ENCODE measurements around the gene DGAT2.

DGAT2 gene

DNA sequence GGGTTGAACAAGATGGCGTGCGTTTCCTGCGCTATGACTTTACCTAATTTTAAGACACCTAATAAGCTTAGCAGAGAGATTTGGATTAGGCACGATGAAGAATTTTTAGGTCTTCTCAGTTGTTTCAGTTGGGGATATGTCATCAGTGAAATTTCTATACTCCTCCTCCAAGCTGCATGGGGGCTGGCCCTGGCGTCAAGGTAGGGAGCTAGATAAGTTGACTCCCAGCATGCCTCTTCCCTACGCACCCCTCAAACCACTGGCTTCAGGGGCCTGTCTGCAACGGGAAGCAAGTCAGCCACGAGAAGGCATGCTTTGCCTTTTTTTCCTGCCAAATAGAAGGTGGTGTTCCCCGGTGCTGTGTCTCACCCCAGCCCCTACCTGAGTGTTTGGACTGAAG, 13.3 kb downstream of the DGAT2 start:
- no peak for DNase-seq

DNA sequence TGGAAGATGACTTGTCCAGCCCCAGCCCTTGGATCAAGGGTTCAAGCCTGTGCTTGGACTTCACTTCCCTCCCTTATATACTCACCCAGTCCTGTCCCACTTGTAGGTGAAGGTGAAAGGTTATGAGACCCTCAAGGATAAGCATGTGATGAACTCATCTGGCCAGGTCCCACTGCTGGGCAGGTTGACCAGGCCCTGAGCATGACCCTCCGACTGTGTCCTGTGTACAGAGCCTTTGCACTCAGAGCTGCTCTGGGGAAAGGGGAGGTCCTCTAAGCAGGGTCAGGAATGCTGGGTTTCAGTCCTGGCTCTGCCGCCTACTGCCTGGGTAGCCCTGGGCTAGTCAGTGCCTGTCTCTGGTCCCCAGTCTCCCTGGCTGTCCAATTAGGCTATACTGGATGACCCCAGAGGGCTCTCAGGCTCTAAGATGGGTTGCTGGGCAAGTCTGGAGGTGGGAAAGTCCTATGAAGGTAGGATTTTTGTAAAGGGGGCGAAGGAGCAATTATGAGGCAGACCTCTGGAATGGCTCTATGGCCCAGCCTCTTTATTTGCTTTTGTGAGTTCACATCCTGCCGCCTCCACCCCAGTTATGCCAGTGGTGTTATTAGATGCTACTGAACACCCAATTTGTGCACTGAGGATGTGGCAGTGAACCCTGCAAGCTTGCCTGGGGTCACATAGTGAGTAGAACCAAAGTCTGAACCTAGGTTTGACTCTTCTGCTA, 14.1 kb downstream of the DGAT2 start:
- no peak for DNase-seq

DNA sequence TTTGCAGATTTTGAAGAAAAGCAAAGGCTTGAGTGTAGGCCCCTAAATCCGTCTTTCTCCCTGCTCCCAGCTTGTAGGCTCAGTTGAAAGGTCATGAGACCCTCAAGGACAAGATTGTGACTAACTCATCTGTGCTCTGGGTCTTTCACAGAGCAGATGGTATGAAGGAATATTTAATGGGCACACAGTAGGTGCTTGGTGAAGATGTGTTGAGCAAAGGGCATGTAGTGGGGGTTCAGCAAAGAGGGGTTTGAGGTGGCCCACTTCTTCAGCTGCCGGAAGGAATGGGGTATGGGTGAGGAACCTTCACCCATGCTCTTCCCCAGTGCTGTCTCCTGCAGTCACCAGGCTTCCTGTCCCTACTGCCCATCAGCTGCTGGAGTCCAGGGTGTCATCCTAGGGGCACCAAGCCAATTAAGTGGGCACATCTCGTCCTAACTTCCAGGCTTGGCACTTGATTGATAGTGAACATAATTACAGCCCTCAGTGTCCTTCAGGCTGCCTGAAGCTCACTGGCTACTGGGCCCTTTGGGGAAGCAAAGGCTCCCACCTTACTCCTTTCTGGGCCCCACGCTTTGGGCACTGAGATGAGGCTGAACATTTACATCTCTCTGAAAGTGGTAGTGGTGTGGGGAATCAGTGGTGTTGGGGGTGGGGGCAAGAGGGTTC, 15.0 kb downstream of the DGAT2 start:
- no peak for DNase-seq

DNA sequence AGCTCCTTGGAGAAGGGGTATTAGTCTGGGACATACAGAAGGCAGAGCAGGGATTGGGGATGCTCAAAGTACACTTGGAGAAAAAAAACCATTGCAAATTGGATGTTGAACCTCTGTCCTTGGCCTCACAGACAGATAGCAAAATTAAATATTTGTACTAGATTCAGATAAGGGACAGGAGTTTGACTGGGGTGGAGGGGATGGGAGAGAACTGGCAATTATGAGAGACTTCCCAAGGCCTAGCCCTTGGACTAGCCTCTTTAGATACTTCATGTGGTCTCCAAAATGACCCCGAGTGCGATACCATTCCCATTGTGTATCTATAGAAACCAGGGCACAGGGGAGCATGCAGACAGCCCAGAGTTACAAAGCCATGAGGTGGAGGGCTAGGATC, 15.5 kb downstream of the DGAT2 start:
- no peak for DNase-seq

DNA sequence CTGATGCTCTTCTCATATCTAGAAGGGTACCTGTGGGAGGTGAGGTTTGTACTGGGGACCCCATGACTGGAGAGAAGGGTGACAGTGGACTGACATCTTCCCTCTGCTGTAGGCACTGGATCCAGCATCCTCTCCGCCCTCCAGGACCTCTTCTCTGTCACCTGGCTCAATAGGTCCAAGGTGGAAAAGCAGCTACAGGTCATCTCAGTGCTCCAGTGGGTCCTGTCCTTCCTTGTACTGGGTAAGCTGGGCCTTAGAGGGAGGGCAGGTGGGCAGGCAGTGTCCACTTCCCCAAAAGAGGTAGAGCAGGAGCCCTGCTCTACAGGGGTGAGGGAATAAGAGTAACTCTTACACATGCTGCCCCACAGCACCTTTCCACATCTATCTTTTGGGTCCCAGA, 15.9 kb downstream of the DGAT2 start:
- no peak for DNase-seq

DNA sequence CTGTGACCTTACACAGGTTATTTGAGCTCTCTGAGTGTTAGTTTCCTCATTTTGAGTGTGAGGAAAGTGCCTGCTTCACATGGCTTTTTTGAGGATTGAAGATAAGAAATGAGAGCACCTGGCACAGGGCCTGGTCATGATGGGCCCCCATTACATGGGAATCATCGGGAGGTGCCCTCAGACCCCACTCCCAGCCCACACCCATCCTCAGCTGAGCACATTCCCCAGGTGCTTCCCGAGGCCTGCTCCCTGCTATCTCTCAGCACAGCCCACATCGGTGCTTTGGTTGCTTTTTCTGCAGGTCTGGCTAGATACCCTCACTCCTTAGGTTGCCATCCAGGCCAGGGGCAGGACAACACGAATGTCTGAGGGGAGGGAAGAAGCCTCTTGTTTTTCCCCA, 16.6 kb downstream of the DGAT2 start:
- DNase-seq = no peak

DNA sequence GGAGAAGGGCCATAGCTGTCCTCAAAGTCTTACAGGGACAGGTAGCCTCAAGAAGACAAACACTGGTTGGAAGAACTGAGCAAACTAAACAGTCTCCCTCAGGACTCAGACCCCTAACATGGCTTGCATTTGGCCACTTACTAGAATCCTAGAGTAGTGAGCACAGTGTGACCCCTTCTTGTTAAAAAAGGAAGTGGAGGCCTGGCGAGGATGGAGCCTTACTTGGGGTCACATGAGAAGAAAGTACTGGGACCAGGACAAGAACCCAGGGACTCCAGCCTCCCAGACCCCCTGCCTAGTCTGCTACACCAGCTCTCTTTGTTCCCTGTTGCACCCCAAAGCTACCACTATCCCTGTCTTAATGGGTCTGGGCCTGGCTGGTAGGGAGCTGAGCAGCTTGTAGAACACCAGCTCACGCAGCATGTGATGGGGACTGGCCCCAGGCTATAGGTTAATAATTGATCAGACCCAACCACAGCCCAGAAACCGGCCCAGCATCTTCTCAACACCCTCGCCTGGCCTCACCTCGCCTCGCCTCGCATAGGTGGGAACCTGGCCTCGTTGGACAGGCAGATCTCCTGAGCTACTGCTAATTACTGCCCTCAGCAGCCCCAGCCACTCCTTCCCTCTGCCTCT, 17.6 kb downstream of the DGAT2 start:
- no peak for DNase-seq

DNA sequence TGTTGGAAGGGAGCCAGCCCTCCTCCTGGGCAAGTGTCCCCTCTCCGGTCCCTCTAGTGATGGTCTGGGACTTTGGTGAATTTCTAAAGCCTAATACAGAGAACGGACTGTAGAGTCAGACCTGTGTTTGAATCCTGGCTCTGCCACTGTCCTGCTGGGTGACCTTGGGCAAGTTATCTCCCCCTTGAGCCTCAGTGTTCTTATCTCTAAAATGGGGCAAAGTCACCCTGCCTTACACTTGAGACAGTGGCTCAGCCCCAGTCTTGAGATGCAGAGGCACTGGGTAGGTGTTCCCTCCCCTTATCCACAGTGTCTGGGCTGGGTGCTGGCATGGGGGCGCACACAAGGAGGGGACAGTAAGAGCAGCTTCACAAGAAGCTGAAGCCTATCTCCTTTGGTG, 20.9 kb downstream of the DGAT2 start:
- DNase-seq = no peak

DNA sequence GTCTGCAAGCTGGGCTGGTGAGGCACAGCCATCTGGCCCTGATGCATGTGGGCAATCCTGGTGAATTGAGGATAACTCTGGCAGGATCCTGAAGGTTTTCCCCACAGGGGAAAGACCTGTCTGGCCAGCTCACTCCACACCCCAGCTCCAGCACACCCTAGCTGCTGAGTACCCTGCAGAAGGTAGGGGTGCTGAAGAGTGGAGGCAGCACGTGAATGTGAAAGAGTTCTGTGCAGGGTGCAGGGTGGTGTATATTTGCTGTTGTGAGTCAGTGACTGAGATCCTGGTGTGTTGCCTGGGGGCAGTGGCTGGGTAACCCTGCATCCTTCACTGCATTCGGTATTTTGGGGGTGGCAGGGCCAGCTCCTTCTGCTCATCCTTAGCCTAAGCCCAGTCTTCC, 22.4 kb downstream of the DGAT2 start:
- DNase-seq = no peak

DNA sequence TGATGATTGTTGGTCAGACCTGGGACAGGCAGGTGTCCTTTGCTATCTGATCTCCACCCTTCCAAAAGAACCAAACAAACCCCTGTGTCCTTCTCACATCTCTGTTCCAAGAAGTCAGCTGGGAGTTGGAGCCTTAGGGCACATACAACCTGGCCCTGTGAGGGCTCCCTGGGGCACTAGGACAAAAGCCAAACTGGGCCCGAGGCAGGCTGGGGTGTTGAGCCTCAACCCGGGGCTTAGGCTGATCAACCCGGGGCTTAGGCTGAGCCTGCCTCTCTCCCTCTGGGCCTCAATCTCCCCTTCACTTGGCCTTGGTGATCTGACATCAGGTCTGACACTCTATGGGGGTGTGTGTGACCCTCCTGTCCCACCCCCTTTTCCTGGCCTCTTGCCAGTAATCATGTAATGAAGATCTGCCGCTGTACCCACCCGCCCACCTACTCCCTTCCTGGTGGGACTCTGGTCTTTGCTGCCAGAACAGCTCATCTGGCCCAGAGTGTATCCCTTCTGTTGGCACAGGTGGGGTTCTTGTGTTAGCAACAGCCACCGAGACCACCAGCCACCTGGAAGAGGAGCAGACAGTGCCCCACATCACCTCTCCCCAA, 23.7 kb downstream of the DGAT2 start:
- no peak for DNase-seq

DNA sequence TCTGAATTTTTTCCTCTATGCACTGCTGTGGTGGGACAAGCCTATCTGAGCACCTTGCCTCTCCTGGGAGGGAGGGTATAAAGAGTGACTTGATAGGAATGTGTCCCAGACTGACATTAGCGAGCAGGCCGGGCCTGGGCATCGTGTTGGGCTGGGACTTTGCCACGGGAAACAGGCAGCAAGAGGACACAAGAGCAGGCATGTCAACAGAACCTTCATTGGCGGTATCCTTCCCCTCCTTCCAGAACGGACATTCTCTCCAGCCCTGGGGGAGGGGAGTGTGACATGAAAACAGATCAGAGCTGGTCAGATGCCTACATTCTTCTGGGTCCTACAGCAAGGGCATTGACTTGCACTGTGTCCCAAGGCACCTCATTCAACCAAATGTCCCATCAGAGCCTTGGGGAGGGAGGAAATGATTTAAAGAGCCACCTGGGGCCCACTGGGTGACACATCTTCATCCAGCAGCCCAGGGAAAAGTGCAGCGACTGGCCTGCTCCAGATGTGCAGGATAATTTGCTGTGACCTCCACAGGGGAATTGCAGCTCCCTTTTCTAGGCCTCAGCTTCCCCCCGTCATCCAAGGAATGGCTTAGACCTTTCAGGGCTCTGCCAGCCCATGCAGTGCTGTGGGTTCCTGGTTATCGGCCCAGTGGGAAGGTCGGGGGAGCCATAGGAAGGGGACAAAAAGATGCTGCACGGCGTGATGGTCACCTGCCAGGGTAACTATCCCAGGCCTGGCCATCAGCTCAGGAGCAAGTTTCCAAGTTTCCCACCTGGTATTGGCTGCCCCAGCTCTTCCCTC, 24.6 kb downstream of the DGAT2 start:
- DNase-seq = no peak

DNA sequence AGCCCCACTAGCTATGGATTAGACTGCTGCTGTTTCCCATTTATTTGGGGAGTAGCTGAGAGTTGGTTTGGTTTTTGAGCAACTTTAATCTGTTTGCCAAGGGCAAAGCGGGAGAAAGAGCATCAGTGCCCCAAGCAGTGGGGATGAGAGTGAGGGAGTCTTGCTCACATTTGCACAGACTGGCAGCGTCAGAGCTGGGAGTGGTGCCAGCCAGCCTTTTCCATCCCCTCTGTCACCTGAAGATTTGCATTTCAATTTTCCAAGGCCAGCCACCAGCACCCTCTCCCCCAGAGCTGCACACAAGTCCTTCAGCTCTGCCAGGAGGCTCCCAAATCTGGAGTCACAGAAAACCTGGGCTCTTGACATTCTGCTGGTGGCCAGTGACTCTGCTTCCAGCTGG, 25.4 kb downstream of the DGAT2 start:
- no peak for DNase-seq

DNA sequence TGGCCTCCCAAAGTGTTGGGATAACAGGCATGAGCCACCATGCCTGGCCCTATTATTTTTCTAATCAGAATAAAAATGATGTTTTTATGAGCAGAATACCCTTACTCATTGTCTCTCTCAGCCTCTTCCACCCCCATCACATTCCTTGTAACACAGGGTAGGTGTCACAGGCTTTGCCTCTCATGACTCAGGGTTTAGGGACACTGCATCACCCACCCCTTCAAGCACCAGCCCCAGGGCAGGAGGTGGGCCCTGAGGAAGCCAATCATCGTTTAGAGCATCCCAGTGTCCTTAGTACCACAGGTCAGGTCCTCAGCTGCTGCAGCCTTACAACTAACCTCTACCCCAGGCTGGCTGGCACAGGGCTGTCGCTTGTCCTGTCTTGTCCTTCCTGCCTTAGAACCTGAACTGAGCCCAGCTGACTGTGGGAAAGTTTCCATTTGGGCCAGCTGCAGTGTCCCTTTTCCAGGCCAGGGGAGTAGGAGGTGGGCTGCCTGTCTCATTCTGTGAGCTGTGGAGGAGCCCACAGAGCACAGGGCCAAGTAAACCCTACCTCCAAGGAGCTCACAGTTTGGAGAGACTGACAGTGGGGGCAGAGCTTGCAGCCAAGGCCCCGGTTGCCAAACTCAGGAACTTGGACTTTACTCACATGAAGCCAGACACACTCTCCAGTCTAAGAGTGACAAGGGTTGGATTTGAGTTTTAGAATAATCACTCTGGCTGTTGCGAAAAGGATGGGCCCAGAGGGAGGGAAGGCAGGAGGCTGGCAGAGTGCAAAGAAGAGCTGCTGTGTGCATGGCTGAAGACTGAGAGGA, 26.9 kb downstream of the DGAT2 start:
- DNase-seq = no peak

DNA sequence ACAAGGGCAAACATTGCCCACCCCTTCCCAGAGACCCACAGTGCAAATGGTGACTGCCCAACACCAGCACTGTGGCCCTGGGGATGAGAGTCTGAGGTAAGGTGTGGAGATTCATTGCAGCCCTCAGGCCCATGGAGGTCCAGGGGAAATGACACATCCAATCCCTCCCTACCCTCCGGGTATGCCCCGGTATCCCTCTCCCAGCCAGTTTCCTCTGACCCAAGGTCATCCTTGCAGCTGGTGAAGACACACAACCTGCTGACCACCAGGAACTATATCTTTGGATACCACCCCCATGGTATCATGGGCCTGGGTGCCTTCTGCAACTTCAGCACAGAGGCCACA, 27.5 kb downstream of the DGAT2 start:
- DNase-seq = no peak

DNA sequence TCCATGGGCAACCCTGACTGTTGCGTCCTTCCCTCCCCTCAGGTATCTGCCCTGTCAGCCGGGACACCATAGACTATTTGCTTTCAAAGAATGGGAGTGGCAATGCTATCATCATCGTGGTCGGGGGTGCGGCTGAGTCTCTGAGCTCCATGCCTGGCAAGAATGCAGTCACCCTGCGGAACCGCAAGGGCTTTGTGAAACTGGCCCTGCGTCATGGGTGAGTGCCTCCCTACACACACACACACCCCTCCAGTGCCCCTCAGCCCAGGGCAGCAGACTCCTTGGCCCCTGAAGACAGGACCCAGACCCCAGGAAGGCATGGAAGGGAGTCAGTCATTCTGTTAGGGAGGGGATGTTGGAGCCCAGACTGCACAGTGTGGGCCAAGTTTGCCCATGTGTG, 28.5 kb downstream of the DGAT2 start:
- DNase-seq = no peak

DNA sequence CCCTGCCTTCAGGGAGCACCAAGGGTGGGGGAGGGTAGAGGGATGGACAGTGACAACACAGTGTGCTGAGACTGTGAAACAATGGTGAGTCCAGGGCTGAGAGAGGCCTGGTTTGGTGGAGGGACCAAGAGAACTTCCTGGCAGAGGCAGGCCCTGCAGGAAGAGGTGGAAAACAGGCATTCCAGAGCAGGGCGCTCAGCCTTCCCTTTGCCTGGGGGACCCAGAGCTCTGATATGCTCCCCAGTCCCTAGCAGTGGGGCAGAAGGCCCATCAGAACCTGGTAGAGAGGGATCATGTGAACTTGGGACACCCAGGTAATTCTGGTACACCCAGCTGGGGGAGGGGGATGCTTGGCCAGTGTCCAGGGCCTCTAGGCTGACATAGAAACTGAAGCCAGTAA, 29.2 kb downstream of the DGAT2 start:
- DNase-seq = no peak

DNA sequence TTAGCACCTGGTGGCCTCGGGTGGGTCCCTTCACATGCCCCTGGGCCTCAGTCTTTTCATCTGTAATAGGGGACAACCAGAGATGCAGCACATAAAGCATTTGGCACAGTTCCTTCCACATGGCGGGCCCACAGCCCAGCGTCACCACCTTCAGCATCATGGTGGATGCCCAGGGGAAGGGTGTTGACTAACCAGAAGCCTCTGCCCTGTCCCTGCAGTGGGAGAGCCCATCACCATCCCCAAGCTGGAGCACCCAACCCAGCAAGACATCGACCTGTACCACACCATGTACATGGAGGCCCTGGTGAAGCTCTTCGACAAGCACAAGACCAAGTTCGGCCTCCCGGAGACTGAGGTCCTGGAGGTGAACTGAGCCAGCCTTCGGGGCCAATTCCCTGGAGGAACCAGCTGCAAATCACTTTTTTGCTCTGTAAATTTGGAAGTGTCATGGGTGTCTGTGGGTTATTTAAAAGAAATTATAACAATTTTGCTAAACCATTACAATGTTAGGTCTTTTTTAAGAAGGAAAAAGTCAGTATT, 31.6 kb downstream of the DGAT2 start:
- no peak for DNase-seq

DNA sequence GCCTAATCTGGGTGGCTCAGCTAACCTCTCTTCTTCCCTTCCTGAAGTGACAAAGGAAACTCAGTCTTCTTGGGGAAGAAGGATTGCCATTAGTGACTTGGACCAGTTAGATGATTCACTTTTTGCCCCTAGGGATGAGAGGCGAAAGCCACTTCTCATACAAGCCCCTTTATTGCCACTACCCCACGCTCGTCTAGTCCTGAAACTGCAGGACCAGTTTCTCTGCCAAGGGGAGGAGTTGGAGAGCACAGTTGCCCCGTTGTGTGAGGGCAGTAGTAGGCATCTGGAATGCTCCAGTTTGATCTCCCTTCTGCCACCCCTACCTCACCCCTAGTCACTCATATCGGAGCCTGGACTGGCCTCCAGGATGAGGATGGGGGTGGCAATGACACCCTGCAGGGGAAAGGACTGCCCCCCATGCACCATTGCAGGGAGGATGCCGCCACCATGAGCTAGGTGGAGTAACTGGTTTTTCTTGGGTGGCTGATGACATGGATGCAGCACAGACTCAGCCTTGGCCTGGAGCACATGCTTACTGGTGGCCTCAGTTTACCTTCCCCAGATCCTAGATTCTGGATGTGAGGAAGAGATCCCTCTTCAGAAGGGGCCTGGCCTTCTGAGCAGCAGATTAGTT, 32.3 kb downstream of the DGAT2 start:
- no peak for DNase-seq

DNA sequence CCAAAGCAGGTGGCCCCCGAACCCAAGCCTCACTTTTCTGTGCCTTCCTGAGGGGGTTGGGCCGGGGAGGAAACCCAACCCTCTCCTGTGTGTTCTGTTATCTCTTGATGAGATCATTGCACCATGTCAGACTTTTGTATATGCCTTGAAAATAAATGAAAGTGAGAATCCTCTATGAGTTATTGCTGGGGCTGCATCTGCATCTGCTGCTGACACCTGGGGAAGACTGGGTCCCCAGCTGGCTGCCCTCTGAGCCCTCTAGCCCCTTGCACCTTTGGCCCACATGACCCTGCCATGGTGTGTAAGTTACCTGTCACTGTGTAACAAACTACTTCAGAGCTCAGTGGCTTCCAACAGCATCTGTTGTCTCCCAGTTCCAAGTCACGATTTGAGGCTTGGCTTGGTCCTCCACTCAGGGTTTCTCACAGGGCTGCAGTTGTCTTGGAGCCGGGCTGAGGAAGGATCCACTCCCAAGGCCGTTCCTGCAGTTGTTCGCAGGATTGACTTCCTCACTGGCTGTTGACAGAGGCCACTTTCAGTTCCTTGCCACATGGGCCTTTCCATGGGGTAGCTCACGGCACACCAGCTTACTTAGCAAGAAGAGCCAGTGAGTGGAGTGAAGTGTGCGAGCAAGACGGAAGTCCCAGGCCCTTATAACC, 32.9 kb downstream of the DGAT2 start:
- no peak for DNase-seq

DNA sequence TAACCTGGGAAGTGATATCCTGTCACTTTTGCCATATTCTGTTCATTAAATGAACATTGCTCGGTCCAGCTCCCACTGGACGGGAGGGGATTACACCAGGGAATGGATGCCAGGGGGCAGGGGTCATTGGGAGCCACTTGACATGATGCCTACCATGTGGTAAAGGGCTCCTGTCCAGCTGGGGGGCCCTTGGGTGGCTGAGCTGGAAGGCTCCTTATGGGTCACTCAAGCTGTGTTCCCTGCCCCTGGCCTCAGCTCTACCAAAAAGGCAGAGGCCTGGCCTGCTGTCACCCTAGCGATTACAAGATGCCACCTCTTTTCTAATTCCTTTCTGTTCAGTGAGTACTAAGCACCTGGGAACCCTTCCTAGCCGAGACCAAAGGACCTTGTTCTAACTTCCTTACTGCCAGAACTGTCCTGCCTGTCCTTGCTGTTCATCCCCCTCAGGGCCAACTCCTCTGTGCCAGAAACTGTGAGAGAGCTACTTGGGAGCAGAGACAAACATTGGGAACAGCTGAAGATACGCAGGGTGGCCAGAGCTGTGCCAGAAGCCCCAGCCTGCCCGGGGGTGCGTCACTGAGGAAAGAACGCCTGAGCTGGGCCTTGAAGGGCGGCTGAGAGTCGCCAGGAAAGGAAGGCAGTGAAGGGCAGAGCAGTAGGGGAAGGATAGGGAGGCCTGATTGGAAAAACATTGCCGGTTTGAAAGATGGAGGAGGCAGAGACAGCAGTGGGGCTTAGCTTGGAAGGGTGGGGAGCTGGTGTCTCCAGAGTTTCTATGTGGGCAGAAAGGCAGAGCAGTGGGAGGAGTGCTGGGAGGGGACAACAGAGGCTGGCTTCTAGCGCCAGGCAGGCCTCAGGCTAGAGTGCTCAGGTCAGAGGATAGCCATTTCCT, 33.7 kb downstream of the DGAT2 start:
- no peak for DNase-seq

Data from T1000 (cell line).